KMS-11 (cell line): Measurements from ENCODE around the gene PTGDS.

Experiments used
- H2AFZ ChIP-seq: fragments of 200-600 bp; sonication (generic); 2 replicates; pipeline ENCODE4 v1.6.1; 2016; ENCODE audit warnings: antibody characterized with exemption, mixed run types, low read depth
- H3K27ac ChIP-seq: fragments of 200-600 bp; sonication (generic); 2 replicates; pipeline ENCODE4 v1.6.1; 2016; ENCODE audit warnings: mild to moderate bottlenecking, mixed run types
- H3K27me3 ChIP-seq: fragments of 200-600 bp; sonication (generic); 2 replicates; pipeline ENCODE4 v1.6.1; 2017; ENCODE audit warnings: mild to moderate bottlenecking, low read depth, mixed run types, moderate library complexity; ENCODE audit not compliant: insufficient read depth
- H3K36me3 ChIP-seq: fragments of 200-600 bp; sonication (generic); 2 replicates; pipeline ENCODE4 v1.6.1; 2017; ENCODE audit warnings: mild to moderate bottlenecking, mixed run types; ENCODE audit not compliant: insufficient read depth
- H3K4me1 ChIP-seq: fragments of 200-600 bp; sonication (generic); 2 replicates; pipeline ENCODE4 v1.6.1; 2016; ENCODE audit warnings: mild to moderate bottlenecking, low read depth, mixed run types; ENCODE audit not compliant: poor library complexity, severe bottlenecking
- H3K4me2 ChIP-seq: fragments of 200-600 bp; sonication (generic); 2 replicates; pipeline ENCODE4 v1.7.0; 2016; ENCODE audit warnings: mild to moderate bottlenecking, mixed run types
- H3K4me3 ChIP-seq: fragments of 200-600 bp; sonication (generic); IDR thresholded peaks from 2 replicates; pipeline ENCODE4 v1.6.1; 2017; ENCODE audit warnings: low read depth, low read length, mixed read lengths; ENCODE audit not compliant: insufficient read depth
- H3K79me2 ChIP-seq: fragments of 200-600 bp; sonication (generic); 2 replicates; pipeline ENCODE4 v1.6.1; 2016; ENCODE audit warnings: low read depth, mixed run types; ENCODE audit not compliant: insufficient read depth
- H3K9ac ChIP-seq: fragments of 200-600 bp; sonication (generic); 2 replicates; pipeline ENCODE4 v1.6.1; 2016; ENCODE audit warnings: mild to moderate bottlenecking, mixed run types
- H4K20me1 ChIP-seq: fragments of 200-600 bp; sonication (generic); 2 replicates; pipeline ENCODE4 v1.6.1; 2016; ENCODE audit warnings: mild to moderate bottlenecking, mixed run types; ENCODE audit not compliant: insufficient read depth
- CTCF ChIP-seq: fragments of 200-600 bp; sonication (generic); conservative IDR thresholded peaks from 2 replicates; pipeline ENCODE4 v1.6.1; 2017; ENCODE audit warnings: low read depth, mild to moderate bottlenecking, antibody characterized with exemption, low read length, moderate library complexity, mixed read lengths

Gene PTGDS

GRCh38 chr9:136995362-136995761 is 18.1 kb downstream of the PTGDS start:
- no peak overlapping the region for H3K27ac ChIP-seq
- peaks cover 37% of the 10 kb centered on the region for H3K27me3 ChIP-seq
- peaks cover 24% of the 10 kb centered on the region for H3K4me1 ChIP-seq
- H3K9ac ChIP-seq: no peak overlapping the region
- no peak overlapping the region for H3K4me3 ChIP-seq
- H4K20me1 ChIP-seq: no peaks in the 10 kb centered on the region
- no peaks in the 10 kb centered on the region for H3K36me3 ChIP-seq
- no peaks in the 10 kb centered on the region for H3K79me2 ChIP-seq
- H2AFZ ChIP-seq: no peak overlapping the region
- TF ChIP-seq CTCF: no peak
- H3K4me2 ChIP-seq: no peak overlapping the region

GRCh38 chr9:136995772-136996311 is 18.5 kb downstream of the PTGDS start:
- Histone ChIP-seq H3K4me1 (peaks cover 29% of the 10 kb centered on the region), H2AFZ (no peak overlapping the region), H3K79me2 (no peaks in the 10 kb centered on the region), H4K20me1 (no peaks in the 10 kb centered on the region), H3K36me3 (no peaks in the 10 kb centered on the region), H3K27ac (no peak overlapping the region), H3K4me3 (no peak overlapping the region), H3K27me3 (peaks cover 32% of the 10 kb centered on the region), H3K4me2 (no peak overlapping the region), H3K9ac (no peak overlapping the region)
- no peak for TF ChIP-seq CTCF

- Histone ChIP-seq H3K4me2 (no peak within 1 kb of the TSS), H4K20me1 (no peaks in the 10 kb centered on the region), H3K9ac (no peak within 1 kb of the TSS), H3K36me3 (no peaks in the 10 kb centered on the region), H3K4me3 (no peak within 1 kb of the TSS), H3K27me3 (peaks cover 31% of the 10 kb centered on the region), H2AFZ (no peak within 1 kb of the TSS), H3K27ac (no peak within 1 kb of the TSS), H3K79me2 (no peaks in the 10 kb centered on the region), H3K4me1 (peaks cover 31% of the 10 kb centered on the region)
- TF ChIP-seq CTCF: no peak
Observed at GRCh38 chr9:136996361-136997292, 19.3 kb downstream of the PTGDS start, which contains the start of gene CLIC3. CLIC3 (minus strand) TSS chr9:136996568; CDS start chr9:136996543, 25 bp downstream.

DNA sequence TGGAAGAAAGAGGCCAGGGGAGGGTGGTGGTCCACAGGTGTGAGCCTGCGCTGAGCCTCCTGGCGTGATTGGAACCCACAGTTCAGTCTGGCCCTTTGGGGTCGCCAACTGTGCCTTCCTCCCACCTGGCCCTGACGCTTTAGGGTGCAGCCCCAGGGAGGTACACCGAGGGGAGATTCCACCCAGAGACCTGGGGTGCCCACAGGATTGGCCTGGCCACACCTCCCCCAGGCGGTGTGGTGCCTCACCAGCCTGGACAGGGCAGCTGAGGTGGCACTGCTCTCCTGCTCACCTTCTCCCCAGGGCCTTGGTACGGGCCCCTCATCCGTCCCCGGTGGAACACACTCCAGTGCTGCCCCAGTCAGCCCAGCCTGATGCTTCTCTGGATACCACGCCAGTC is 20.1 kb downstream of the PTGDS start:
- H3K27me3 ChIP-seq: peaks cover 38% of the 10 kb centered on the region
- peaks cover 31% of the 10 kb centered on the region for H3K4me1 ChIP-seq
- no peak overlapping the region for H2AFZ ChIP-seq
- no peak overlapping the region for H3K9ac ChIP-seq
- H3K36me3 ChIP-seq: no peaks in the 10 kb centered on the region
- no peaks in the 10 kb centered on the region for H3K79me2 ChIP-seq
- TF ChIP-seq CTCF: no peak
- H3K27ac ChIP-seq: no peak overlapping the region
- no peaks in the 10 kb centered on the region for H4K20me1 ChIP-seq
- H3K4me3 ChIP-seq: no peak overlapping the region
- H3K4me2 ChIP-seq: no peak overlapping the region
